HG02759 (cell line): ENCODE measurements around the gene ABHD15.

Experiments
- ATAC-seq: cut with Tn5 transposase; IDR thresholded peaks from one replicate; pipeline ENCODE4 v1.9.1; 2021; ENCODE audit warnings: mild to moderate bottlenecking, moderate library complexity; ENCODE audit not compliant: unreplicated experiment

Gene ABHD15

DNA sequence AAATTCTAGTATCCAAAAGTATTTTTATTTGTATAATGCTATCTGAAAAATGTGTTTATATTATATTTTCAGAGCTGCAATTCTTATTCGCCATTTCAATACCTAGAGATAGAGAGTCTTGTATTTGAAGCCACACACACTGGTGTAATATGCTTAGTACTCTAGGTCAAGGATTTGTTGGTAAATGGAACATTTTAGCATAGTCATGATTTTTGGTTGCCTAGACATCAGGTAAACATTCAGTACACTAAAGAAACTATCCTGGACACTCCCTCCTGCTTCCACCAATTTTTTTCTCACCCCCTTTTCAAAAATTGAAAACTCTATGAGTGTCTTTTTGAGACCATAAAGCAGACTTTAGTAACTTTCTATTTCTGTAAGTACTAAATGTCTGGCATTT, 20.8 kb downstream of the ABHD15 start:
- ATAC-seq, result no peak

DNA sequence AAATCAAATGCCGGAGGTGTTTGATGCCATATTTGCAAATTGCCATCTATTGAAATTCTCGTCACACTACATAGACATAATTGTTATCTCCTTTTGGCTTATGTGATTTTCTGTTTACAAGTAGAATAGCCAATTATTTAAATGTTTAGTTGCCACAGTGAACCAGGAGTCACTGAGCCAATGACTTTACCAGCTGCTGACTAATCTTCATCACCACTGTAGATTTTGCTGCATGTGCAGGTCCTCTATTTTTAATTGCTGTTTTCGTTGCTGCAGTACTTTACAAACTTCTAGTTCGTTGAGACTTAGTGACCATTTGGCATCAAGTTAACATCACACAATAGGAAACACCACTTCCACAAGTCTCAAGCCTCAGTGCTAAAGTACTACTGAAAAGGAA, 22.8 kb downstream of the ABHD15 start:
- no peak for ATAC-seq

DNA sequence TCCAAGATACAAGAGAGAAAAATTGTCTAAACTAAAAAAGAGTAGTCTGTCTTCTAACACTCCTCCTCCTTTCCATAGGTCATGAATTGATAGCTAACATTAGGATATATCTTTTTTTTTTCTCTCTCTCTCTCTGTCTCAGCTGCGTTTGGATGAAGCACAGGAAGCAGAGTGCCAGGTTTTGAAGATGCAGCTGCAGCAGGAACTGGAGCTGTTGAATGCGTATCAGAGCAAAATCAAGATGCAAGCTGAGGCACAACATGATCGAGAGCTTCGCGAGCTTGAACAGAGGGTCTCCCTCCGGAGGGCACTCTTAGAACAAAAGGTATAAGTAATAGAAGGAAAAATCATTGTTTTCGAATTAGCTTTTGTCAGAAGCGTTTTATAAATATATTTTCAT, 32.9 kb downstream of the ABHD15 start:
- ATAC-seq, result no peak

- ATAC-seq, result no peak
Measured at GRCh38 chr17:29526322-29526721, 40.5 kb downstream of the ABHD15 start.

DNA sequence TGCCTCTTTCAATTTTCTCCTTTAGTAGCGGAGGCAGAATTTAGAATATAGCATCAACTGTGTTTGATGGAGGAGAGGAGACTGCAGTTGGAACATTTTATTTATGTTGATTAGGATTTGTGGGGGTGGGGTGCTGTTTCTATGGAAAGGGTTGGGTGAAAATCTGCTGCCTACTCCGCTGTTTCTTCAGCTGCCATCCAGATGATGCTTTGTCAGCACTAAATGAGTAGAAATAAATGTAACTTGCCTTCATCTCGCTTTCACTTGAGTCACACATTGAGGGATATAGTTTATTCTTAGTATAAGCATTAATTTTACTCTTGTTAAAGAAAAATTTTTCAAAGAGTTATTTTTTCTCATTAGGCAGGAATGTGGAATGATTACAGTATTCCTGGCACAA, 42.1 kb downstream of the ABHD15 start:
- no peak for ATAC-seq

DNA sequence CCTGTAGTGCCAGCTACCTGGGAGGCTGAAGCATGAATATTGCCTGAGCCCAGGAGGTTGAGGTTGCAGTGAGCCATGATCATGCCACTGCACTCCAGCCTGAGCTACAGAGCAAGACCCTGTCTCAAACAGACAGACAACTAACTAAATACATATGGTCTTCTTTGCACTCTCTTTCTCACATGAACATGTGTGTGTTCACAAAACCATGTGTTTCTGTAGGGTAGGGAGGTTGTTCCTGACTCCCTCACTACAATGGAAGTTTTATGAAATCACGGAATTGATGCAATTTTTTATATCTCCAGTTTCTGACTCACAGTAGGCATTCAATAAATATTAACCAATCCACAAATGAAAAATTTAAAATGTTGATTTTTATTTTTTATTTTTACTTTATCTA, 48.5 kb downstream of the ABHD15 start:
- no peak for ATAC-seq

GRCh38 chr17:29514792-29515191, 52.0 kb downstream of the ABHD15 start:
- ATAC-seq, result no peak

DNA sequence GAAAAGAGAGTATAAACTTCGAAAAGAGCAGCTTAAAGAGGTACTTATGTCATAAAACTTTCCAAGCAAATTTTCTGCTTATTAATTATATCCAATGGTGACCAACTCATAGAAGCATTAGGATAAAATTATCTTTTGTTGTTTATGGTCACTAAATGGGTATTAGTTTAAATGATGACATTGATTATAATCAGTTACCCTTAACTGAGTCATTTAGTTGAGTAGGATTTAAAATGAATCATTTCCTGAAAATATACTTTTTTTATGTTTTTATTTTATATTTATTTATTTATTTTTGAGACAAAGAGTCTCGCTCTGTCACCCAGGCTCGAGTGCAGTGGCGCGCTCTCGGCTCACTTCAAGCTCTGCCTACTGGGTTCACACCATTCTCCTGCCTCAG, 55.9 kb downstream of the ABHD15 start:
- ATAC-seq, result no peak
